ENCODE measurements around the gene ZNF334. TPM values are rescaled to one million over a fixed set of nuclear protein-coding genes. Genes with fewer than 3 reads are reported as not detected.

The ZNF334 gene
- total and polyA plus RNA-seq, 8 donors = 1.4 to 12.8 (median 3.8) TPM

- peaks cover 0 to 21% (median 0%) of the 10 kb centered on the region in 3 donors for H3K27me3 ChIP-seq
- no peaks in the 10 kb centered on the region for H3K36me3 ChIP-seq
- 66 to 75% (median 71%) methylated on average over 11 to 12 of the region's 12 CpGs for WGBS, 5 donors
- intact Hi-C loops (cut with DNase I; ENCODE audit: low total_unique reads) = no loop called here
- H3K4me1 ChIP-seq = peaks cover 0 to 12% (median 0%) of the 10 kb centered on the region in 4 donors
- no peak overlapping the region for H3K4me3 ChIP-seq
- no peak overlapping the region for H3K27ac ChIP-seq
- no peak for DNase-seq
- no peaks in the 10 kb centered on the region for H3K9me3 ChIP-seq
- no peak for TF ChIP-seq POLR2A (IDR thresholded peaks at IDR 0.05)
- TF ChIP-seq POLR2AphosphoS5 (IDR thresholded peaks at IDR 0.05) = no peak
- TF ChIP-seq EP300 (IDR thresholded peaks at IDR 0.05) = no peak
- TF ChIP-seq, protein P1, sequence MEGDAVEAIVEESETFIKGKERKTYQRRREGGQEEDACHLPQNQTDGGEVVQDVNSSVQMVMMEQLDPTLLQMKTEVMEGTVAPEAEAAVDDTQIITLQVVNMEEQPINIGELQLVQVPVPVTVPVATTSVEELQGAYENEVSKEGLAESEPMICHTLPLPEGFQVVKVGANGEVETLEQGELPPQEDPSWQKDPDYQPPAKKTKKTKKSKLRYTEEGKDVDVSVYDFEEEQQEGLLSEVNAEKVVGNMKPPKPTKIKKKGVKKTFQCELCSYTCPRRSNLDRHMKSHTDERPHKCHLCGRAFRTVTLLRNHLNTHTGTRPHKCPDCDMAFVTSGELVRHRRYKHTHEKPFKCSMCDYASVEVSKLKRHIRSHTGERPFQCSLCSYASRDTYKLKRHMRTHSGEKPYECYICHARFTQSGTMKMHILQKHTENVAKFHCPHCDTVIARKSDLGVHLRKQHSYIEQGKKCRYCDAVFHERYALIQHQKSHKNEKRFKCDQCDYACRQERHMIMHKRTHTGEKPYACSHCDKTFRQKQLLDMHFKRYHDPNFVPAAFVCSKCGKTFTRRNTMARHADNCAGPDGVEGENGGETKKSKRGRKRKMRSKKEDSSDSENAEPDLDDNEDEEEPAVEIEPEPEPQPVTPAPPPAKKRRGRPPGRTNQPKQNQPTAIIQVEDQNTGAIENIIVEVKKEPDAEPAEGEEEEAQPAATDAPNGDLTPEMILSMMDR (IDR thresholded peaks at IDR 0.05) = no peak
Observed at GRCh38 chr20:46551522-46552381, 38.4 kb upstream of the ZNF334 start.

DNA sequence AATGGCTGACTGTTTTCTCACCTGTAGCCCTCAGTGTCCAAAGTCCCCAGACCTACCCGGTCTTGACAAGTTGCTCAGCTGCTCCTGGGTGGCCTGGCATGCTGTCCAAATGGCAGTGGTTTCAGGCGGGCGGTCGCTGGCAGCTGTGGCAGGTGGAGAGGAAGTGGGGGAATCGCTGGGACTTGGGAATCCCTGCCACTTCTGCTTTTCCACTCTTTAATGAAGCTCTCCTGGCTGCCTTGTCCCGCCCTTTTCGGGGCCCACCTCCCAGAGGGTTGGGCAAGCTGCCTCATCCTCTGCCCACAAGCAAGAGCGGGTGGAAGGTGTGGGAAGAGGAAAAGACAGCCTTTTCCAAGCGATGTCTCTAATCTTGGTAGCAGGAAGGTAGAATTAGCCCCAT, 37.1 kb upstream of the ZNF334 start, which contains the start of gene OCSTAMP:
TSS of gene OCSTAMP (minus strand) at position 194 of the 400 bp plus-strand sequence. CDS start at position 100, 94 bp downstream.
- TF ChIP-seq EP300 (IDR thresholded peaks at IDR 0.05) (no peak), POLR2AphosphoS5 (IDR thresholded peaks at IDR 0.05) (no peak), POLR2A (IDR thresholded peaks at IDR 0.05) (no peak)
- TF ChIP-seq, protein P1 (IDR thresholded peaks at IDR 0.05) = no peak
- intact Hi-C loops (cut with DNase I; ENCODE audit: low total_unique reads) = no loop called here

GRCh38 chr20:46549188-46549972, 36.0 kb upstream of the ZNF334 start:
- Histone ChIP-seq H3K4me1 (peaks cover 0 to 12% (median 2%) of the 10 kb centered on the region in 4 donors), H3K9me3 (no peaks in the 10 kb centered on the region), H3K36me3 (no peaks in the 10 kb centered on the region), H3K27ac (no peak overlapping the region), H3K4me3 (no peak overlapping the region), H3K27me3 (peaks cover 0 to 34% (median 5%) of the 10 kb centered on the region in 3 donors)
- intact Hi-C loops (cut with DNase I; ENCODE audit: low total_unique reads) = no loop called here
- TF ChIP-seq, protein P1 (IDR thresholded peaks at IDR 0.05) = no peak
- TF ChIP-seq POLR2AphosphoS5 (IDR thresholded peaks at IDR 0.05) (no peak), EP300 (IDR thresholded peaks at IDR 0.05) (no peak), POLR2A (IDR thresholded peaks at IDR 0.05) (no peak)
- WGBS, 5 donors = 83 to 91% (median 86%) methylated on average over 4 of the region's 4 CpGs
- DNase-seq = no peak

More for the DNA sequence above, 37.1 kb upstream of the ZNF334 start, which contains the start of gene OCSTAMP:
- H3K27me3 ChIP-seq = peaks cover 0 to 30% (median 3%) of the 10 kb centered on the region in 3 donors
- H3K36me3 ChIP-seq = no peaks in the 10 kb centered on the region
- H3K4me1 ChIP-seq = peaks cover 0 to 12% (median under 1%) of the 10 kb centered on the region in 4 donors
- DNase-seq = no peak
- H3K27ac ChIP-seq = no peak within 1 kb of the TSS
- H3K4me3 ChIP-seq = no peak within 1 kb of the TSS
- 59 to 81% (median 69%) methylated on average over 9 of the region's 9 CpGs for WGBS, 5 donors
- no peaks in the 10 kb centered on the region for H3K9me3 ChIP-seq

GRCh38 chr20:46548688-46549087, 35.3 kb upstream of the ZNF334 start:
- intact Hi-C loops (cut with DNase I; ENCODE audit: low total_unique reads) = no loop called here
- TF ChIP-seq POLR2AphosphoS5 (IDR thresholded peaks at IDR 0.05) (no peak), POLR2A (IDR thresholded peaks at IDR 0.05) (no peak), EP300 (IDR thresholded peaks at IDR 0.05) (no peak)
- TF ChIP-seq, protein P1 (IDR thresholded peaks at IDR 0.05) = no peak
- no peak overlapping the region for H3K27ac ChIP-seq
- no peaks in the 10 kb centered on the region for H3K9me3 ChIP-seq
- no peak overlapping the region for H3K4me3 ChIP-seq
- 77 to 86% (median 84%) methylated on average over 5 of the region's 5 CpGs for WGBS, 5 donors
- no peak for DNase-seq
- peaks cover 0 to 12% (median 2%) of the 10 kb centered on the region in 4 donors for H3K4me1 ChIP-seq
- H3K27me3 ChIP-seq = peaks cover 0 to 34% (median 5%) of the 10 kb centered on the region in 3 donors
- H3K36me3 ChIP-seq = no peaks in the 10 kb centered on the region

All from stomach (tissue), 9 donors.